Lung (tissue), 12 donors: ENCODE measurements around the gene TRAPPC2. TPM values are rescaled to one million over a fixed set of nuclear protein-coding genes. Genes with fewer than 3 reads are reported as not detected.

Source experiments
- ATAC-seq: fragments of 200-7000 bp; cut with Tn5 transposase; one replicate; pipeline ENCODE4 v1.9.1; 2020; ENCODE audit warnings: moderate number of reproducible peaks; ENCODE audit not compliant: insufficient read depth, low FRiP score
- DNase-seq, 3 donors: peaks; one replicate each; pipeline ENCODE4 v3.0.0-alpha.2; 2013 to 2017
- H3K27ac ChIP-seq, 2 donors: one replicate each; pipeline ENCODE4 v1.5.1; 2013; ENCODE audit warnings: mild to moderate bottlenecking in 2 of 2, moderate library complexity in 2 of 2, control low read depth in 1 of 2, inconsistent platforms in 1 of 2, low read depth in 1 of 2, low read length in 1 of 2
- H3K27me3 ChIP-seq, 3 donors: one replicate each; pipeline ENCODE4 v1.5.1; 2013; ENCODE audit warnings: low read length in 2 of 3; ENCODE audit not compliant: control insufficient read depth in 3 of 3, insufficient read depth in 3 of 3
- H3K36me3 ChIP-seq, 4 donors: one replicate each; pipeline ENCODE4 v1.5.1; 2013; ENCODE audit warnings: low read length in 4 of 4, mild to moderate bottlenecking in 1 of 4, moderate library complexity in 1 of 4; ENCODE audit not compliant: control insufficient read depth in 4 of 4, insufficient read depth in 4 of 4
- H3K4me1 ChIP-seq, 5 donors: one replicate each; pipeline ENCODE4 v1.5.1; 2013; ENCODE audit warnings: low read length in 5 of 5, mild to moderate bottlenecking in 2 of 5, moderate library complexity in 1 of 5; ENCODE audit not compliant: control insufficient read depth in 5 of 5, insufficient read depth in 5 of 5
- H3K4me3 ChIP-seq: one replicate; pipeline ENCODE4 v1.5.1; 2013; ENCODE audit warnings: mild to moderate bottlenecking, control low read depth, moderate library complexity
- H3K9ac ChIP-seq, 2 donors: one replicate each; pipeline ENCODE4 v1.5.1; 2013; ENCODE audit warnings: low read length in 2 of 2, control low read depth in 1 of 2; ENCODE audit not compliant: insufficient read depth in 1 of 2
- H3K9me3 ChIP-seq, 4 donors: one replicate each; pipeline ENCODE4 v1.5.1; 2013; ENCODE audit warnings: low read length in 3 of 4, mild to moderate bottlenecking in 1 of 4, moderate library complexity in 1 of 4; ENCODE audit not compliant: control insufficient read depth in 4 of 4, insufficient read depth in 3 of 4
- WGBS, 2 donors: extraction: QIAGEN DNeasy Blood & Tissue Kit; methylation state at CpG; one replicate each; pipeline ENCODE4 v1.1.7; 2013; 5-methylcytosine and 5-hydroxymethylcytosine counted together
- polyA plus RNA-seq, 2 donors: library from polyadenylated mRNA; stranded (reverse); fragments of 200-250 nt; gene quantifications; one replicate each; pipeline ENCODE4 v1.2.1, GENCODE V29; 2013
- total RNA-seq, 2 donors: library from RNA; depleted of rRNA in 1 of 2; stranded (reverse); fragments of >200 nt in 1 of 2; gene quantifications; one replicate each; pipeline ENCODE4 v1.2.1, GENCODE V29; 2014 to 2021
- TF ChIP-seq, protein P1 (sequence below): IDR thresholded peaks from 2 replicates; pipeline ENCODE4 v1.5.1; 2012; ENCODE audit warnings: mild to moderate bottlenecking; ENCODE audit errors: control extremely low read depth, extremely low read depth
- donor health status: control.
- donor health status: control.
- donor health status: Bipolar disorder and iron deficiency.
- donor health status: healthy.
- donor health status: DM: yes; HTN: yes; CAD: no.

Gene TRAPPC2
- total and polyA plus RNA-seq, 4 donors = 4.7 to 32.6 (median 10.5) TPM

DNA sequence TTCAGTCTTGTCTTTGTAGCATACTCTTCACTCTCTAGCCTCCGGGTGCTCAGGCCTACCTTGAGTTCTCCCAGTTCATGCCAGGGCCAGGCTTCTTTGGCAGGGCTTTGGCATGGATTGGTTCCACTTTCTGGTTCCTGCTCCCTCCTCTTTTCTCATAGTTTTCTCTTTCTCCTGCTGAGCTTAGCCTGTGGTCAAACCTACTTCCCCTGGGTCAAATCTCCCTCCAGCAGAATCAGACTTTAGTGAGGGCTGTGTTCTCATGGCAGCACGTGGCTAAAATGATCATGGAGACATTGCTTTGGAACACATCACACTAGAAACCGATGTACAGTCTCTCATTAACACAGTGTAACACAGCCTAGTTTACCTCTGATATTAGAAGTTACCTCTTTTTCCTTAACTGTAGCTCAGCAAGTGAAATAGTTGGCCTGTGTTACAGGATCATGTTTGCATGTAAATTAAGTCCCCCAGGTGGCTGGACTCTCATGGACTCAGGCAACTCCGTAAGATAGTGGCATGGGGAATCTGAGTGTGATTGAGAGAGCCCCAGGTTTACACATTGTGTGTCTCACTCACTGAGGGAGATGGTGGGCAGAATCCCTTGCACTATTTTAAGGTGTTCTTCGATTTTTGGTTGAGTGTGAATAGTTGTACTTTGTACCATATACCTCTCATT, 32.2 kb downstream of the TRAPPC2 start:
- no peaks in the 10 kb centered on the region for H3K9me3 ChIP-seq
- no peak overlapping the region for H3K9ac ChIP-seq
- 77 to 82% methylated on average over 5 of the region's 5 CpGs for WGBS, 2 donors
- H3K4me3 ChIP-seq = no peak overlapping the region
- ATAC-seq (no peak), DNase-seq (no peak)
- TF ChIP-seq, protein P1, sequence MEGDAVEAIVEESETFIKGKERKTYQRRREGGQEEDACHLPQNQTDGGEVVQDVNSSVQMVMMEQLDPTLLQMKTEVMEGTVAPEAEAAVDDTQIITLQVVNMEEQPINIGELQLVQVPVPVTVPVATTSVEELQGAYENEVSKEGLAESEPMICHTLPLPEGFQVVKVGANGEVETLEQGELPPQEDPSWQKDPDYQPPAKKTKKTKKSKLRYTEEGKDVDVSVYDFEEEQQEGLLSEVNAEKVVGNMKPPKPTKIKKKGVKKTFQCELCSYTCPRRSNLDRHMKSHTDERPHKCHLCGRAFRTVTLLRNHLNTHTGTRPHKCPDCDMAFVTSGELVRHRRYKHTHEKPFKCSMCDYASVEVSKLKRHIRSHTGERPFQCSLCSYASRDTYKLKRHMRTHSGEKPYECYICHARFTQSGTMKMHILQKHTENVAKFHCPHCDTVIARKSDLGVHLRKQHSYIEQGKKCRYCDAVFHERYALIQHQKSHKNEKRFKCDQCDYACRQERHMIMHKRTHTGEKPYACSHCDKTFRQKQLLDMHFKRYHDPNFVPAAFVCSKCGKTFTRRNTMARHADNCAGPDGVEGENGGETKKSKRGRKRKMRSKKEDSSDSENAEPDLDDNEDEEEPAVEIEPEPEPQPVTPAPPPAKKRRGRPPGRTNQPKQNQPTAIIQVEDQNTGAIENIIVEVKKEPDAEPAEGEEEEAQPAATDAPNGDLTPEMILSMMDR = no peak
- peaks cover 0 to 3% (median 0%) of the 10 kb centered on the region in 4 donors for H3K36me3 ChIP-seq
- peaks cover 0 to 49% (median 21%) of the 10 kb centered on the region in 3 donors for H3K27me3 ChIP-seq
- H3K27ac ChIP-seq = no peak overlapping the region
- peaks cover 0 to 12% (median 0%) of the 10 kb centered on the region in 5 donors for H3K4me1 ChIP-seq

DNA sequence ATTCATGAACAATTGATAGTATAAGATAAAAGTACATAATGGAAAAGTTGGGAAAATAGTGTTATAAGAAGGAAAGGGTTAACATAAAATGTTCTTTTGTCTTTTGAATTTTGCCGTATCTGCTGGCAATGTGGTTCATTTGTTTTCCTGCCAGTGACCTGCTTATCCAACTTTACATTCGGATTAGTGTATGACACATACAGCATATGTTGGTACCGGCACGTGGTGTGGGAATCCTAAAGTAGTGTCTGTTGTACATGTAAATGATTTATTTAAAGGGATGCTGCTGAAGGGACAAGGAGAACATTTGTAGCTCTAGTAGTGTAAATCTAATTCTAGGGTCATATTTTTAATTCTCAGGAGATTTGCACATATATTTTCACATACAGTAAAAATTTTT, 34.0 kb downstream of the TRAPPC2 start:
- H3K4me1 ChIP-seq = peaks cover 0 to 19% (median 0%) of the 10 kb centered on the region in 5 donors
- H3K9ac ChIP-seq = no peak overlapping the region
- no peak overlapping the region for H3K4me3 ChIP-seq
- DNase-seq = no peak
- H3K27ac ChIP-seq = no peak overlapping the region
- no peaks in the 10 kb centered on the region for H3K9me3 ChIP-seq
- TF ChIP-seq, protein P1 = no peak
- WGBS, 2 donors = 64 to 69% methylated on average over 4 of the region's 4 CpGs
- peaks cover 0 to 51% (median 21%) of the 10 kb centered on the region in 3 donors for H3K27me3 ChIP-seq
- H3K36me3 ChIP-seq = no peaks in the 10 kb centered on the region
- no peak for ATAC-seq

DNA sequence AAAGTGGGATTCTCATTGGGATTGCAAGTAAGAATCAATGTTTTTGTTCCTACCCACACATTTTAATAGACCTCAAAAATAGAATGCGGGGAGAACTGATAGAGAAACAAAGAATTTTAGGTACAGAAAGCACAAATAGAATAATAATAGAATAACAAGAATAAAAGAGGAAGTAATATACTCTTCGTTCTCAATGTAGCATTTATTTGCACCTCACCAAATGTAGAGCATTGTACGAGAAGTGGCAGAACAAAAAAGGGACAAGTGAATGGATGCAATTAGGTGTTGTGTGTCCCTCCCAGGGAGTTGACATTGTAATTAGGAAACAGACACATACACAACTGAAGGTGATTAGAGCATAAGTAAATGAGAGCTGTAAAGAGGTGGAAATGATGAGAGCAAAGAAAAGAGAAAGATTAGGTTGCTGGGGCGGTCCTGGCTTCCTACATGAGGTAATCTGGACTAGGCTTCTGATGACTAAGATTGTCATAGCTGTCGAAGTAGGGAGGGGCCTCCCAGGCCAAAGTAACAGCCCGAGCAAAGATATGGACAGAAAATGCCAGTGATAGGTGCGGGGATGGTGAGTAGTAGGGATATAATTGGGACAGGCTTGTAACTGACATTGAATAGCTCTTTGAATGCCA, 35.1 kb downstream of the TRAPPC2 start:
- H3K27ac ChIP-seq = no peak overlapping the region
- ATAC-seq = no peak

More for the DNA sequence above, 35.1 kb downstream of the TRAPPC2 start:
- no peak for DNase-seq
- TF ChIP-seq, protein P1 = no peak
- Histone ChIP-seq H3K9me3 (no peaks in the 10 kb centered on the region), H3K4me1 (peaks cover 0 to 24% (median 0%) of the 10 kb centered on the region in 5 donors), H3K9ac (no peak overlapping the region), H3K27me3 (peaks cover 0 to 55% (median 28%) of the 10 kb centered on the region in 3 donors), H3K36me3 (no peaks in the 10 kb centered on the region), H3K4me3 (no peak overlapping the region)
- WGBS, 2 donors = 65 to 72% methylated on average over 7 of the region's 7 CpGs
